ENCODE measurements around the gene COL28A1.

DNA sequence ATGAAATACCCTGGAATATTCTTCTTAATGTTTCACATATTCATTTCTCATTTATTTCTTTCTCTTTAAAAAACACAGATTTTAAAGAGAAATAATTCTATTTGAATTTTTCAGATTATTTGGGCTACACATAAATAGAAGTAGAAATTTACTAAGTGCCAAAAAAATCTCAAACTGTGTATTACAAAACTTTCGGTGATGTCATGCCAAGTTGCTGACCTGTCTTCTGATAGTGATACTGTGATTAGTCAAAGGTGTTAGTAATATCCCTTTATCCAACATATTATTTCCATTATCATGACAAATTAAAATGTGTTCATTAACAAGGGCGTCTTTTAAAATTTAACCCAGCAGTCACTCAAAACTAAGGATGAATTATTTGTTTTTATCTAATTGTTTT is 60.1 kb downstream of the COL28A1 start:
- TF ChIP-seq, protein P1, sequence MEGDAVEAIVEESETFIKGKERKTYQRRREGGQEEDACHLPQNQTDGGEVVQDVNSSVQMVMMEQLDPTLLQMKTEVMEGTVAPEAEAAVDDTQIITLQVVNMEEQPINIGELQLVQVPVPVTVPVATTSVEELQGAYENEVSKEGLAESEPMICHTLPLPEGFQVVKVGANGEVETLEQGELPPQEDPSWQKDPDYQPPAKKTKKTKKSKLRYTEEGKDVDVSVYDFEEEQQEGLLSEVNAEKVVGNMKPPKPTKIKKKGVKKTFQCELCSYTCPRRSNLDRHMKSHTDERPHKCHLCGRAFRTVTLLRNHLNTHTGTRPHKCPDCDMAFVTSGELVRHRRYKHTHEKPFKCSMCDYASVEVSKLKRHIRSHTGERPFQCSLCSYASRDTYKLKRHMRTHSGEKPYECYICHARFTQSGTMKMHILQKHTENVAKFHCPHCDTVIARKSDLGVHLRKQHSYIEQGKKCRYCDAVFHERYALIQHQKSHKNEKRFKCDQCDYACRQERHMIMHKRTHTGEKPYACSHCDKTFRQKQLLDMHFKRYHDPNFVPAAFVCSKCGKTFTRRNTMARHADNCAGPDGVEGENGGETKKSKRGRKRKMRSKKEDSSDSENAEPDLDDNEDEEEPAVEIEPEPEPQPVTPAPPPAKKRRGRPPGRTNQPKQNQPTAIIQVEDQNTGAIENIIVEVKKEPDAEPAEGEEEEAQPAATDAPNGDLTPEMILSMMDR (optimal IDR thresholded peaks at IDR 0.05 in 1 of 3, IDR thresholded peaks at IDR 0.05 in 1 of 3, conservative IDR thresholded peaks at IDR 0.05 in 1 of 3; ENCODE audit: extremely low read depth in 1 of 3, insufficient read depth in 2 of 3, low read length in 3 of 3) = no peak
- no peak for TF ChIP-seq EZH2 (IDR thresholded peaks at IDR 0.05; ENCODE audit: low read length)
